Activated effector memory CD4-positive, alpha-beta T cell treated with anti-CD3 and anti-CD28 coated beads, Interleukin-2, amount 50 U/mL, for 16 hours (primary cell): ENCODE data around the gene TBC1D16.

Experiments
- DNase-seq: peaks from one replicate; pipeline ENCODE4 v3.0.0-alpha.2; 2020

The TBC1D16 gene

GRCh38 chr17:79987187-79987934, 48.3 kb downstream of the TBC1D16 start:
- DNase-seq: no peak

GRCh38 chr17:79986411-79987186, 49.1 kb downstream of the TBC1D16 start:
- DNase-seq: no peak

DNA sequence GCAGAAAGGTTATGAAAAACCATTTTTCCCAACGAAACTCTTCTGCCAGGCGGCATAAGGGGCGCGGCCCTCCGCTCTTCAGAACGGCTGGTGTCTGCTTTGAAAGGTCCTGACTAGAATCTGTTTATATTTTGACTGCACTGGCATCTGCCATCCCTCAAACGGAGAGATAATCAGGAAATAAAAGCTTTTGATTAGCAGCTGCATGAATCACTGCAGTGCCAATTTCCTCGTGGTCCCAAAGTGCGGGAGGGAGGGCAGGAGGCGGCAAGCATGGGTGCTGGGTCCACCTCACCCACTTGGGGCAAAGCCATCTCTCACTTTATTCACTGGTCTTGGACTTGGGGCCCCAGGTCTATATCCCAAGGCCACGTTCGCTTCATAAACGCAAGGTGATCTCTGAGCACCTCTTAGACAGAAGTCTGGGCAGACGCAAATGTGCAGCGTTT, 49.7 kb downstream of the TBC1D16 start:
- no peak for DNase-seq

- no peak for DNase-seq
Measured at GRCh38 chr17:79985361-79985942, 50.2 kb downstream of the TBC1D16 start.

DNA sequence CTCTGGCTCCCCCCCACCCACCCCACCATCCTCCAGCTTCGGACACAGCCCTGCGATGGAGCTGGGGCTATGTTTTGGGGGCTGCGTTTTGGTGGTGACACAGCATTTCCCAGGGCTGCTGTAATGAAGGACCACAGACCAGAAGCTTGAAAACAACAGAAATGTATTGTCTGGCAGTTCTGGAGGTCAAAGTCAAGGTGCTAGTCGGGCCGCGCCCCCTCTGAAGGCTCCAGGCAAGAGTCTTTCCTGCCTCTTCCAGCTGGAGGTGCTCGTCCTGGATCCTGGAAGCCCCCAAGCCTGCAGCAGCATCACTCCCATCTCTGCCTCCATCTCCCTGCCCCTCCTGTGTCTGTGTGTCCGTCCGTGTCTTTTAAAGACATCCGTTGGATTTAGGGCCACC, 50.8 kb downstream of the TBC1D16 start:
- no peak for DNase-seq

DNA sequence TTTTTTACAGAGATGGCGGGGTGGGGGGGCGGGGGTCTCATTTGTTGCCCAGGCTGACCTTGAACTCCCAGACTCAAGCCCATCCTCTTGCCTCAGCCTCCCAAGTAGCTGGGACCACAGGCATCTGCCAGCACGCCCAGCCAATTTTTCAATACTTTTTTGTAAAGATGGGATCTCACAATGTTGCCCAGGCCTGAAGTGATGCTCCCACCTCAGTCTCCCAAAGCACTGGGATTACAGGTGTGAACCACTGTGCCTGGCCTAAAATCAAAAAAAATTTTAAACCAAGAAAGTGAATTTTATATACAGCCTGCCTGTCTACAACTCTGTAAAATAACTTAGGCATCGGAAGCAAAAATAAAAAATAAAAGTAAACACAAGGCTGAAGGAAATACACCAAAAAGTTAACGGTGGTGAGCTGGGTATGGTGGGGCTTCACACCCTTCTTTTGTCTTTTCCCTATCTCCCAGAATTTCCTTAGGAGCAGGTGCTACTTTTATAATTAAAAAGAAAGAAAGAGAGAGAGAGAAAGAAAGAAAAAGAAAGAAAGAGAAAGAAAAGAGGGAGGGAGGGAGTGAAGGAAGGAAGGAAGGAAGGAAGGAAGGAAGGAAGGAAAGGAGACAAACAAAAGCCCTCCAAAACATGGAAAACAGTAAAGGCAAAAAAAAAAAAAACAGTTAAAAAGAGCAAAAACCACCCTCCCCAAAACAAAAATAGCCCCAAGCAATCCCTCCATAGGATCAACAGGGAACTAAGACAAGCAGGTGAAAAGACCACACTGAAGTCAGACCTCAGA, 51.4 kb downstream of the TBC1D16 start:
- DNase-seq: peak; percentile 9

DNA sequence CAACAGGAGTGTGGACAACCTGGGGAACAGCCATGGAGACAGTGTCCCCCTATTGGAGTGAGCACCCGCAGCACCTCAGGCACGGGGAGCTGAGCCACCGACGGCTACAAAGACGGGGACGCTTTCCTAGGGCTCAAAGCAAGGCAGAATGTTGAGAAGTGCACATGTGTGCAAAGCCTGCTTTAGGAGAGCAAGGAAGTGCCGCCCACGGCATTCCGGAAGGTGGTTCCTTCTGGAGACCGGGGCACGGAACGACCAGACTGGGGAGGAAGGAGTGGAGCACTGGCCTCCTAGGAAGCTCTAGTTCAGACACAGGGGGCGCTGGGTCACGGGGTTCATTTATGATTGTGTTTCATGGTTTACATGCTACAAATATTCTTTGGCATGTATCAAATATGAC, 52.2 kb downstream of the TBC1D16 start:
- peak; percentile 53 for DNase-seq

DNA sequence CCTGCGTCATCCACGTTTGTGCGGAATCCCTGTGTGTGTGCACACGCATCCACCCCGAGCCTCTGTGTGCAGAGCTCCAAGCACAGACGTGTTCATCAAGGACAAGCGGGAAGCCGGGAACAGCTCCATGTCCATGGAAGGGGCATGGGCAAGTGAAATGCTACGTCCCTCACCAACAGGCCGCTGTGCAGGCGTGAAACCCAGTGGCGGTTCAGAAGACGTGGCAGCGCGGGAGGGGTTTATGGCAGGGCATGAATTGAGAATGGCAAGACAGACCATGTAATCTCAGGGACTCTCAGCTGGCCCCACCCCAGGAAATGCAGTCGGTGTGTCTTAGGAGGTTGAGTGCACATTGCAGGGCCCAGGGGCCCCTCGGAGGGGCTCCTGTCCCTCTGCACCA, 52.7 kb downstream of the TBC1D16 start:
- DNase-seq: peak; percentile 53

DNA sequence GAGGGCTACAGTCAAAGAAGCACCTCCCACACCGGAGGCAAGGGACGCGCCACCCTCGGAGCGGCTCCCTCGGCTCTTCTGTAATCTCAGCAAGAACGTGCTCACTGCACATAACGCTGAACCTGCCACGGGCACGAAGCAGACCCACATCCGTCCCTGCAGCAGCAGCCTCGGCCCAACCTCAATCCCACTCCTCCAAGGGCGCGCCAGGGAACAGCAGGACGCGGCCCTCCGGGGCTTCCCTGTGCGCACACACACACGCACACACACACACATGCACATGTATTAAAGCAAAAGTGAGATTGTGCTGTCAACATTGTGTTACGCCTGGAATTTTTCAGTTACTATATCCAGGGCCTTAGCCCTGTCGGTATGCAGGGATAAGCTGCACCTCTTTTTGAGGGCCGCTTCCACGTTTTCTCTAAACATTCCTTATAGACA, 54.0 kb downstream of the TBC1D16 start:
- peak; percentile 56 for DNase-seq

DNA sequence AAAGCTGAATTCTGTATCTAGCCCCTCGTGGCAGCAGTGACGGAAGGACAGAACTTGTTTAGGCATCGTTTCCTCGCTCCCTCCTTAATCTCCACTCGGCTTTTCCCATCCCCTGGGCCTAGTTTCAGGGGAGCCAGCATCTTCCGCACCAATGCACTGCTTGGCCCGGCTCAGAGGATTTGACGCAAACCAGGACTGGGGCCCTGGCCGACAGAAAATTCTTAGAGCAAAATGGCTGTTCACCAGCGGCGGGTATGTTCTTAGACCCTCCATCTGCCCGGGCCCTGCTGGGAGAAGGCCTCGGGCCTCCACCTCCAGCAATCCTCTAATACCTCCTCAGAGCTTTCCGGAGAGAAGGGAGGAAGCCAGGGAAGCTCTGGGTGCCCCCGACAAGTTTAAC, 54.6 kb downstream of the TBC1D16 start:
- DNase-seq: peak; percentile 30

DNA sequence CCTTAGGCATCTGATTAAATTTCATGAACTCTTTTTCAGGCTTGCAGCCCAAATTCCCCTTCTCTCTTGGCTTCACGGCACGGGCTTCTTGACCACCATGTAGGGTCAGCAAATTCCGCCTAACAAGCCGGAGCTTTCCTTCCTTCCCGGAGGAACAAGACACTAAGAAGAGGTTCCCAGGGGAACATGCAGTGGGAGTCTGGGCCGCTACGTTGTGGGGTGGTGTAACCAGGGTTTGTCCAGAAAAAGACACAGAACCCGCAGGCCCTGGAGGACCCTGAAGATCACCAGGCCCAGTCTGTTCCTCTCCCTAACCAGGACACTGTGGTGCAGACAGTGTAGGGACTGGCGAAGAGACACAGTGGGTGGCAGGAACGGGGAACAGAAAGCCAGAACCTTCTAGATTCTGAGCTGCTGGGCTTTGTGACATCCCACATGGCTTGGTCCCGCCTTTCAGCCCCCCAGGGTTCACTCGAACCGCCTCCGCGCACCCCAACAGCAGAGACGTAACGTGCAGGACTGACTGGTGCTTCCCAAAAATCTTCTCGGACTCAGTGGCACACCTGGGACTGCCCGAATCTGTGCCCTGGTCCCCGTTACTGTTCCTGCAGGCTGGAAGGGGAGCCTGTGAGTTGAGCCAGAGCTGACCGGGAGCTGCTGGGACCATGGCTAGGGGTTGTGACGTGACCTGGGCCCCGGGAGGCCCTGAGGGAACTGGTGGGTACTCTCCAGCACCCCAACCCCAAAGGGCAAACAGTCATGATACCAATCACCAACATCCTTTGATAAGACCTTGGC, 55.2 kb downstream of the TBC1D16 start:
- peak; percentile 44 for DNase-seq

DNA sequence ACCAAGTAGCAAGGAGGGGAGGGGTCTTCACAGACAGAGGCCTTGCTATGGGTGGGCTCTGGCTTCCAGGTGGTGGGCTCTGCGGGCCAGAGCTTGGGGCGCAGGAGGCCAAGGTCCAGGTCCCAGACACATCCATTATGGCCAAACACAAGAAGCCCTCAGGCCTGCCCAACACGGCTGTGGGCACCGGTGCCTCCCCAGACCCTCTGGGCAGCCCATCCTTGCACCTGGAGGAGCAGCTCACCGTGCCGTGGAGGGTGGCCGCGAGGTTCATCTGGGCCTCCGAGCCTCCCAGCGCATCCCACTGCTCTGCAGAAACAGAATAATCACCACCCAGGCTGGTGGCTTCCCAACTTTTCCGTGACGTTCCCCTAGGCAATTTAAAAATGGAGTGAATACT, 55.9 kb downstream of the TBC1D16 start:
- peak; percentile 42 for DNase-seq

DNA sequence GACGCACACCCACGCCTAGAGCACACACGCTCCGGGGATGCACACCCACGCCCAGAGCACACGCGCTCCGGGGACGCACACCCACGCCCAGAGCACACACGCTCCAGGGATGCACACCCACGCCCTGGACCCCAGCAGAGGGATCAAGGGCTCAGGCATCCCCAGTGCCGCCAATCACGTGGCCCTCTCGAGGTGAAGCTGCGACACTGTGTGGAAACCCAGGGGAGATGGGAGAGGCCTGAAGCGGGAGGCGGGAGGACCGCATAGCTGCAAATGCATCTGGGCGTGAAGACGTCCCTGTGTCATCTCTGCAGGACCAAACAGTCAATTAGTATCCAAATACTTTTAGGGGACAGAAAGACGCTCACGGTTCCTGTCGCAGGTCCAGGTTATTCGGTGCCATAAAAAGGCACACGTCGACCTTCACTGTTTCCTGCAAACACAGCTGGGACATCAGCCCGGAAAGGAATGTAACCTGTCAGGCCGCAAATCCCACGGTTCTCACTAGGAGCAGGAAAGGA, 56.4 kb downstream of the TBC1D16 start:
- peak; percentile 41 for DNase-seq

DNA sequence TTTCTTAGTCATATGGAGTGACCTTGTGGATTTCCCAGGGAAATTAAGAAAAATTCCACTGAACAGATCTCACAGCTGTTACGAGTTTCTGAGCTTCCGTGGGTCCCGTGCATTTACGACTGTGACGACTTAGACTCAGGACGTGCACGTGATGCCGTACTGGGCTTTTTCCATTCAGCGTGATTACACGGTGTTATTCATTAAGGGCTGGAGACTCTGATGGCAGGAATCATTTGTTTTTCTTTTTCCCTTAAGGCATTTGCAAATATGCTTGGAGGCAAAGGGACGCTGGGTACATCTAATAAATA, 57.2 kb downstream of the TBC1D16 start:
- DNase-seq: peak; percentile 12

- DNase-seq: peak; percentile 55
Measured at GRCh38 chr17:79977708-79978547, 57.7 kb downstream of the TBC1D16 start.

GRCh38 chr17:79977161-79977631, 58.5 kb downstream of the TBC1D16 start:
- peak; percentile 25 for DNase-seq

DNA sequence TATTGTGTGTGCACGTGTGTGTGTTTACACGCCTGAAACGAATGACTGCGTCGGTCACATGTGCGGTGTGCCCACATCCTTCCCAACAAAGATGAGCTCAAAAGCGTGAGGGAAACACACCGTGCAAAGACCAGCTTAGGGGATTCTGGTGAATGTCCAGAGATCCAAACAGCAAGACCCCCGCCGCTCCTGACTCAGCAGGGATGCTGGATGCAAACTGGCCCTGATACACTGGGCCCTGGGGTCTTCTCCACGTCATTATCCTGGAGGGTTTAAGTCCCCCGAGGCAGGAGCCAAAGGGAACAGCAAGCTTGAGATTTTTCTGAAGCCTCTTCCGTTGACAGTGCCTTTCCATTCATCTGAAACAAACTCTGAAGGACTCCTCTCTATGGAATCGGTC, 59.2 kb downstream of the TBC1D16 start:
- peak; percentile 44 for DNase-seq

DNA sequence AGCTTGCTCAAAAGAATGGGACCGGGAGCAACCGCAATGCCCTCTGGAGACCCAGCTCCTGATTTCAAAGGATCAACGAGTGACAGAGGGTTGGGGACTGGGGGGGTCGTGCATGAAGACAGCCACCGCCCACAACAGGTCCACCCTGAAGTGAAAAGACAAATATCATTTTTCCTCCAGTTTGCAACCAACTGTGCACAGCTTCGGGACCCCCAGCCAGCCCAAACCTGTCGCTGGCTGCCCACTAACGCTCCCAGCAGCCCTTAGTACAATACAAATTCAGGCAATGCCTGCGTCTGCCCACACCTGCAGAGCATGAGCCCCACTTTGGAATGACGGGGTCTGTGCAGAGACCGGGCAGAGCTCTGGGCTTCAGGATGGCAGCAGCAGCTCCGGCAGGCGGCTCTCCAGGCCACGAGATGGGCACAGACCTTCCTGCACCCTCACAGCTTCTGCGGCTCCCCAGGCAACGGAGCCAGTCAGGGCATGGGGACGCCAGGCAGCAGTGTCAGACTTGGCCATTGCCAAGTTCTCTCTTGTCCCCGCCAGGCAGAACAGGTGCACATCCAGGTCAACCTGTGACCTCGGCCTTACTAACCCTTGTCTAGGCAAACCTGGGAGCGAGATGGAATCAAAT, 60.1 kb downstream of the TBC1D16 start:
- DNase-seq: peak; percentile 50

DNA sequence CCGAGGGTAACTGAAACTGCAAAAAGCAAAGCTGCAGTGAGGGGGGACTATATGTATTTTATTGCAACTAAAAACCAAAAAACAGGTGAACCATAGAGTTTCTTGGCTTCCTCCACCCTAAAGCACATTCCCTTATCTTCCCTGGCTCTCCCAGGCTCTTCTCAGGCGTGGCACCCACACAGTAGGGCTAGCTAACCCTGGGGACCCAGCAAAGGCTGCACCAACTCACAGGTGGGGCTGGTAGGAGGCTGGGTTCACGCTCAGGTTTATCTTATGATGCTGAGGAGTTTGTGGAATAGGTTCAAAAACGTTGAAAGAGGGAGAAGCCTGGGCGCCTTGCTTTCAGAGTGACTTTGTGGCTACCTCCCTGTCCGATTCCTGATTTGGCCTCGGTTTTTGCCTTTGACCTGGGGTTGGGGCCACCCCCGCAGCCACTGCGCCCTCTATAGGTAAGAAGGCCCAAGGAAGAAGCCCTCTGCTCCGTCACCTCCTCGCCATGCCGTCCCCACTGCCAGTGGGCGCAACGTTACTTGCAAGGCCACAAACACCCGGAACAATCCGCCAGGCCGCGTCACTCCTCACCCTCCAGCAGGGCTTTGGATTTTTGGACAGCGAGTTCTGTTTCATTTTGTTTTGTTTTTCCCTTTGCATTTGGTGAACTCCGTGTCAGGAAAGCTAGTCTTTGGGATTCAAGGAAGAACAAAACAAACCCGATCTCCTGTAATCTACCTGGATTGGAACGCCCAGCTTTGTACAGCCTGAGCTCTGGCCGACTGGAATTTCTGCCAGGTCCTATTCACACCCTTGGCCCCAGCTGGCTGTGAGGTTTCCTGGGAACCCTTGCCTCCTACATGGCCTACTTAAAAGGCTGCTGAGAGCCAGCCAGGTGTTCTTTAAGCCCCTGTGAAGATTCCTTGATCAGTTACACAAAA, 60.8 kb downstream of the TBC1D16 start:
- DNase-seq: peak; percentile 57
